A673 (cell line): ENCODE data around the gene PPP1CC. TPM values are rescaled to one million over a fixed set of nuclear protein-coding genes. Genes with fewer than 3 reads are reported as not detected.

Experiments
- BruUV-seq: library from RNA; stranded (reverse); fragments of 400-500 nt; replicated peaks from 2 replicates; lab custom pipeline; 2021; lab: Mats Ljungman, UMichigan
- CTCF ChIA-PET: fragments of 300-600 bp; sonication (Branson Sonifier 250); formaldehyde crosslinking; loops from one replicate; lab custom pipeline; 2022; ENCODE audit warnings: antibody characterized with exemption; lab: Charles Lee
- POLR2A ChIA-PET: fragments of 300-600 bp; sonication (Branson Sonifier 250); formaldehyde crosslinking; loops from one replicate; lab custom pipeline; 2022; ENCODE audit warnings: antibody characterized with exemption; ENCODE audit not compliant: low non-redundant PET; lab: Charles Lee
- DNase-seq: peaks from one replicate; pipeline ENCODE4 v3.0.0-alpha.2; 2015; ENCODE audit warnings: low spot score
- H3K27ac ChIP-seq: fragments of 200-600 bp; sonication (generic); 2 replicates; pipeline ENCODE4 v1.5.1; 2016; ENCODE audit warnings: mixed run types, low read depth, mild to moderate bottlenecking, mixed read lengths, antibody characterized with exemption, low read length; ENCODE audit not compliant: poor library complexity, severe bottlenecking
- H3K27me3 ChIP-seq: fragments of 200-600 bp; sonication (generic); replicated peaks from 2 replicates; pipeline ENCODE4 v1.6.1; 2017; ENCODE audit warnings: mixed run types, low read depth, mild to moderate bottlenecking, mixed read lengths, antibody characterized with exemption, low read length; ENCODE audit not compliant: insufficient read depth, poor library complexity
- H3K36me3 ChIP-seq: fragments of 200-600 bp; sonication (generic); 2 replicates; pipeline ENCODE4 v1.6.1; 2016; ENCODE audit warnings: mixed run types, mild to moderate bottlenecking, mixed read lengths, antibody characterized with exemption, low read length; ENCODE audit not compliant: insufficient read depth, poor library complexity, severe bottlenecking
- H3K4me1 ChIP-seq: fragments of 200-600 bp; sonication (generic); 2 replicates; pipeline ENCODE4 v1.6.1; 2017; ENCODE audit warnings: mixed run types, mild to moderate bottlenecking, mixed read lengths, antibody characterized with exemption, low read length; ENCODE audit not compliant: insufficient read depth, poor library complexity, severe bottlenecking
- H3K4me3 ChIP-seq: fragments of 200-600 bp; sonication (generic); 2 replicates; pipeline ENCODE4 v1.5.1; 2016; ENCODE audit warnings: low read depth, mixed run types, mild to moderate bottlenecking, mixed read lengths, low read length; ENCODE audit not compliant: poor library complexity, severe bottlenecking
- H3K9me3 ChIP-seq: fragments of 200-600 bp; sonication (generic); 2 replicates; pipeline ENCODE4 v1.6.1; 2016; ENCODE audit warnings: mixed run types, low read depth, mild to moderate bottlenecking, mixed read lengths, antibody characterized with exemption, low read length; ENCODE audit not compliant: poor library complexity, severe bottlenecking
- EZH2 ChIP-seq: fragments of 200-600 bp; sonication (generic); IDR thresholded peaks from 2 replicates; pipeline ENCODE4 v1.6.1; 2017; ENCODE audit warnings: borderline replicate concordance, low read depth, mild to moderate bottlenecking, mixed read lengths, antibody characterized with exemption, low read length; ENCODE audit not compliant: poor library complexity, severe bottlenecking
- intact Hi-C: fragments of 100-400 bp; cut with micrococcal nuclease; formaldehyde crosslinking; loops from one replicate; pipeline ENCODE4 v1.10.0; 2022; ENCODE audit not compliant: unreplicated experiment
- total RNA-seq: library from RNA; stranded (reverse); gene quantifications from 2 replicates; pipeline ENCODE4 v1.2.3, GENCODE V29; 2021
- TF ChIP-seq, protein P1 (sequence below): fragments of 300-800, 200-600 bp; sonication (generic); conservative IDR thresholded peaks from 2 replicates; pipeline ENCODE4 v1.5.1; 2017; ENCODE audit warnings: low read depth, mild to moderate bottlenecking, antibody characterized with exemption, low read length, moderate library complexity, mixed read lengths

Gene PPP1CC
- total RNA-seq, 1 experiment from 2014 or later, result 268 TPM

DNA sequence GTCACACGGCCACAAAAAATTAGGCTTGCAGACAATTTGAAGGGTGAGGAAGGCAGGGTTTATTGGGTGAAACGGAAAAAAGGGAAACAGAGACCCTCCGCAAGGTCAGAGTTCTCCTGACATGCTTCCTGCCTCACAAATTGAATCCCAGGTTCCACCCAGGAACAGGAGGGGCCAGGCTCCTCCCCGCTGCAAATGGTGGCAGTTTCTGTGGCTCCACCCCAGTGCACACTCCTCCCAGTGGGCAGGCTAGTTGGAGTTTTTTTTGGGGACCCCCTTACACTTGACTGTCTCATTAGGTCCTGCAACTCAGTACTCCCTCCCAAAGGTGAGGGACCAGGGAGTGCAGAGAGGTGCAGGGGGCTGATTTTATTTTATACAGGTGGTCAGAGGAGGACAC, 39.4 kb upstream of the PPP1CC start:
- DNase-seq, result no peak
- Histone ChIP-seq H3K4me3 (no peak overlapping the region), H3K4me1 (peaks cover 28% of the 10 kb centered on the region), H3K27me3 (no peaks in the 10 kb centered on the region), H3K36me3 (no peaks in the 10 kb centered on the region), H3K9me3 (no peaks in the 10 kb centered on the region), H3K27ac (peak overlapping the region; percentile 93)
- no peak for TF ChIP-seq EZH2
- TF ChIP-seq, protein P1, sequence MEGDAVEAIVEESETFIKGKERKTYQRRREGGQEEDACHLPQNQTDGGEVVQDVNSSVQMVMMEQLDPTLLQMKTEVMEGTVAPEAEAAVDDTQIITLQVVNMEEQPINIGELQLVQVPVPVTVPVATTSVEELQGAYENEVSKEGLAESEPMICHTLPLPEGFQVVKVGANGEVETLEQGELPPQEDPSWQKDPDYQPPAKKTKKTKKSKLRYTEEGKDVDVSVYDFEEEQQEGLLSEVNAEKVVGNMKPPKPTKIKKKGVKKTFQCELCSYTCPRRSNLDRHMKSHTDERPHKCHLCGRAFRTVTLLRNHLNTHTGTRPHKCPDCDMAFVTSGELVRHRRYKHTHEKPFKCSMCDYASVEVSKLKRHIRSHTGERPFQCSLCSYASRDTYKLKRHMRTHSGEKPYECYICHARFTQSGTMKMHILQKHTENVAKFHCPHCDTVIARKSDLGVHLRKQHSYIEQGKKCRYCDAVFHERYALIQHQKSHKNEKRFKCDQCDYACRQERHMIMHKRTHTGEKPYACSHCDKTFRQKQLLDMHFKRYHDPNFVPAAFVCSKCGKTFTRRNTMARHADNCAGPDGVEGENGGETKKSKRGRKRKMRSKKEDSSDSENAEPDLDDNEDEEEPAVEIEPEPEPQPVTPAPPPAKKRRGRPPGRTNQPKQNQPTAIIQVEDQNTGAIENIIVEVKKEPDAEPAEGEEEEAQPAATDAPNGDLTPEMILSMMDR, result no peak
- no TSS peak for BruUV-seq
- ChIA-PET POLR2A (no interaction called here), CTCF (no interaction called here)
- intact Hi-C loops, result loop anchor here (2.0 kb wide), 1 partner anchor 39 kb away; the partner anchor contains the start of gene PPP1CC

DNA sequence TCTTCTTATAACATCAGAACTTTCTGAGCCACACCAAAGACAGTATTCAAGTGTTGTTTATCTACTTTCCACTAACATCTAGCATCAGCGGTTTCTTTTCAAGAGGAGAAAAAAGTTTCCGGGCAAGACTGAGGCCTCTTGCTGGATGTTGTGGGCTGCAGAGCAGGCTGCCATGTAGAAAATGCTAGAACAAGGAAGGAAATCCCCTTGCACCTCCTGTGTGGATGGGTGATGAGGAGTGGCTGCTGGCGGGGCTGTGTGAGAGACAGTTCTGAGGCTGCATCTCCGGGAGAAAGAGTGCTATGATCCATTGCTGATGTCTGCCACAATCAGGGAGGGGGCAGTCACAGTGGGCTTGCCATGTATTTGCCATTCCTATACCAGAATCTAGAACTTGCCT, 37.8 kb upstream of the PPP1CC start:
- H3K36me3 ChIP-seq, result no peaks in the 10 kb centered on the region
- intact Hi-C loops, result no loop called here
- TF ChIP-seq, protein P1, result no peak
- TF ChIP-seq EZH2, result no peak
- H3K9me3 ChIP-seq, result no peaks in the 10 kb centered on the region
- ChIA-PET POLR2A (no interaction called here), CTCF (no interaction called here)
- peaks cover 28% of the 10 kb centered on the region for H3K4me1 ChIP-seq
- no peaks in the 10 kb centered on the region for H3K27me3 ChIP-seq
- DNase-seq, result no peak
- no peak overlapping the region for H3K27ac ChIP-seq
- H3K4me3 ChIP-seq, result no peak overlapping the region
- no TSS peak for BruUV-seq

DNA sequence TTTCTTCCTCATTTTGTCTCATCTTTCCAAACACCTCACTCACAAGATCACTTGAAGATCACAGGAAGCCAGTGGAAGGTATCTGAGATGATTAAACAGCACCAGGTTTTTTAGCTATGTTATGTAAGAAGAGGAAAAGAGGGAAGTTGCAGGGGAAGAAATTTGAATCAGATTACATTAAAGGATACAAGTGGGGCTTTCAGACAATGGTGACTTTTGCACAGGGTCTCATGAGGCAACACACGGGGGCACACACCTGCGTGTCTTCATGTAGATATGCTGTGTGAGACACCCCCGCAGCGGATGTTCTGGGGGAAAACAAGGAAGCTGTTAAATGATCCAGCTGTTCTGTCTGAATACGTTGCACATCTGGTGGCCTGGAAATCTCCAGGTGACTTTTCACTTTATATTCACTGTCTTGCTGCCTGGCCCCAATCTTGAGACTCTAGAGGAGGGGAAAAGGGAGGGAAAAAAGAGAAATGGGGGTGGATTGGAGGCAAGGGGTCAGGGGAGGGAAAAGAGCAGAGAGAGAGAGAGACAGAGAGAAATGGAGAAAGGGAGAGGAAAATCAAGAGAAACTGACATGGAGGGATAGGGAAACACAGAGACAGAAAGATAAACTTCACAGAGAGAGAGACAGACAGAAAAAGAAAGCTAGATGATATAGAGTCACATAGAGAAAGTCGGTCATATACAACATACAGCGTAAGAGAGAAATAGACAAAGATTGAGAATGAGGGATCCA, 36.3 kb upstream of the PPP1CC start:
- Histone ChIP-seq H3K4me1 (peaks cover 22% of the 10 kb centered on the region), H3K36me3 (no peaks in the 10 kb centered on the region), H3K9me3 (no peaks in the 10 kb centered on the region), H3K4me3 (no peak overlapping the region), H3K27me3 (no peaks in the 10 kb centered on the region), H3K27ac (no peak overlapping the region)
- ChIA-PET POLR2A (no interaction called here), CTCF (no interaction called here)
- BruUV-seq, result no TSS peak
- no peak for TF ChIP-seq EZH2
- TF ChIP-seq, protein P1, result no peak
- intact Hi-C loops, result no loop called here
- DNase-seq, result no peak
